Right lobe of liver (tissue), 4 donors: ENCODE measurements around the gene PARVA.

Experiments
- CTCF ChIP-seq, 4 donors: fragments of 200-600 bp in 3 of 4; fragments of 450-650 bp in 1 of 4; IDR thresholded peaks; one replicate each; pipeline versions ENCODE4 v1.5.1 to v1.8.0; 2016 to 2022; ENCODE audit warnings: antibody characterized with exemption in 4 of 4, mild to moderate bottlenecking in 2 of 4
- POLR2A ChIP-seq: fragments of 450-650 bp; IDR thresholded peaks from one replicate; pipeline ENCODE4 v1.6.1; 2017; ENCODE audit warnings: antibody characterized with exemption, mild to moderate bottlenecking
- donor health status: DM: no; HTN: no; CAD: no.
- donor health status: DM: no; HTN: no; CAD: no.
- donor health status: DM: no; HTN: yes; CAD: no.

GRCh38 chr11:12573707-12574485 is 196.5 kb downstream of the PARVA start:
- TF ChIP-seq CTCF (IDR thresholded peaks at IDR 0.05) (no peak), POLR2A (no peak)
